Choroid plexus epithelial cell (primary cell): Measurements from ENCODE around the gene STAC2.

Source experiments
- DNase-seq: peaks from one replicate; pipeline ENCODE4 v3.0.0-alpha.2; 2010; ENCODE audit warnings: low read depth
- H3K4me3 ChIP-seq: 2 replicates; pipeline ENCODE4 v1.5.1; 2011; ENCODE audit warnings: low read depth, mild to moderate bottlenecking, control low read depth, low read length, moderate library complexity
- CTCF ChIP-seq: conservative IDR thresholded peaks from 2 replicates; pipeline ENCODE4 v1.5.1; 2011; ENCODE audit warnings: low read depth, mild to moderate bottlenecking, control low read depth, inconsistent platforms, low read length, moderate library complexity

The STAC2 gene

DNA sequence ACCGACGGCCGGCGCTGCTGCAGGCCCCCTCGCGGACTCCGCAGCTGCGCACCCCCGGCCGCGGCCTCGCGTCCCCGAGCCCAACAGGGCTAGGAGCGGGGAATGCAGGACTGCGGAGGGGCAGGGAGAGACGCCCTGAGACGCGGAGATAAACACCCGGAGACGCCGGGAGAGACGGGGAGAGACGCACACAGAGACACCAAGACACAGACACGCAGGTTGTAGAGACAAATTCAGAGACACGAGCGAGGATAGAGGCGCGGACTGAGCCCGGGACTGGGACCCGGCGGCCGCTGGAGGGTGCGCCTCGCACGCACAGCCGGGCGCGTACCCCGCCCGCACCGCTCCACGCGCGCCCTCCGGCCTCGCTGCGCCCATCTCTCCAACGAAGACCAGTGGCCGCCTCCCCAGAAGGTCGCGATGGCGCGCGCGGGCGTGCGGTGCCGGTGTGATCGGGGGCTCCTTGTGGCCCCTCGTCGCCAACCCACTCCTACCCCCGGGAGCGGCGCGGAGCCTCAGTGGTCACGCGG lies 902 bp downstream of the STAC2 start:
- DNase-seq: no peak
- no peak for TF ChIP-seq CTCF
- H3K4me3 ChIP-seq: no peak overlapping the region

GRCh38 chr17:39223907-39224777 lies 1.6 kb downstream of the STAC2 start:
- TF ChIP-seq CTCF: no peak
- H3K4me3 ChIP-seq: no peak overlapping the region
- no peak for DNase-seq

DNA sequence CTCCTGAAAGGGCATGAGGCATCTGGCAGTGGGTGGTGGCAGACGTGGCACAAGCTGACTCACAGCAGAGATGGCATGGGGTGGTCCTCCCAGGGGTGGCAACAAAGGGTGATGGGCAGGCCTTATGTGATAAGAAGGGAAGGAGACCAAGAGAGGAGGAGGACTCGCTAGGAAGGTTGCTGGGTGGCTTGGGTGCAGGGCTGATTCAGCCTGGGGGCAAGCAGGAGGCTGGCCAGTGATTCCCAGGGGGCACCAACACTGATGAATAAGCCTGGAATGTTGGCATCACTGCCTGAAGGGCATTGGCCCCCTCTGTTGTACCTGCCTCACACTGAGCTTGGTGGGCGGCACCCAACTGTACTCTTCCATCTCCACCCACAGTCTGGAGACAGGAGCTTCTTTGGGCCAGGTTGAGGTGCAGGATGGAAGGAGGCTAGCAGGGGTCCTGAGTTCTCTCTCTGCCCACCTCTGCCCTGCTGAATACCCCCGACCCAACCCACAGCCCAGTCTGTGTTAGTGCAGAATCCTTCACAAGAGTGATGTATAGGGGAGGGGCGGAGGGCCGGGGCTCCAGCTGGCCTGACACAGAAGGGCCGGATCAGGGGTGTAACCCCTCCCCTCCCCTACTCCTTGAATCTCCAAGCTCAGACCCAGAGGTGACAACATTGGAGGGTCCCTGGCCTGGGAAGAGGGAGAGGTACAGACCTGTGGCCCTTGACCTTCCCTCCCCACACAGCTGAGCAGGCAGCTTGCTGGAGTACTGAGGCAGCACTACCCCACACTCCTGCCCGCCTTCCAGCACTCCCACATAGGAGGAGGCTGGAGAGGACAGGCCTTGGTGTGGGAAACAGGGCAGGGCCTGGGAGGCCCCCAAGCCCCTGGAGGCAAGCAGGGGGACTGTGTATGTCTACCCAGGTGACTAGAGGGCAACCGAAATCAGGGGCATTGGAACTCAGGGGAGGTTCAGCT lies 2.6 kb downstream of the STAC2 start:
- TF ChIP-seq CTCF: no peak
- no peak overlapping the region for H3K4me3 ChIP-seq

GRCh38 chr17:39222151-39222550 lies 3.6 kb downstream of the STAC2 start:
- DNase-seq: no peak
- no peak for TF ChIP-seq CTCF
- H3K4me3 ChIP-seq: no peak overlapping the region

More for the DNA sequence above, 2.6 kb downstream of the STAC2 start:
- no peak for DNase-seq

DNA sequence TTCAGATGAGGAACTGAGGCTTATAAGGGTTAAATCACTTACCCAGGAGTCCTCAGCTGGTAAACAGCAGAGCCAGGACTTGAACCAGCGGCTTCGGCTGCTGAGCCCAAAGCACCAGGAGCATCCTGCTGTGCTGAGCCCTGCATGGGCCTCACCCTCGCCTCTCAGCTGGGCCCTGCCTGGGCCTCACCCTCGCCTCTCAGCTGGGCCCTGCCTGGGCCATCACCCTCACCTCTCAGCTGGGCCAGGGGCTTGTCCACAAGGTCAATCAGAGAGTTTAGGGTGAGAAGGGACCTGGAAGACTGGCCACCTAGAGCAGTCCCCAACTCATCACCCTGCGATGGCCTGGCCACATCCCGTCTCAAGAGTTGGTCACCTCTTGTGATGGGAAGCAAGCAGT lies 4.2 kb downstream of the STAC2 start:
- TF ChIP-seq CTCF: no peak
- no peak for DNase-seq

DNA sequence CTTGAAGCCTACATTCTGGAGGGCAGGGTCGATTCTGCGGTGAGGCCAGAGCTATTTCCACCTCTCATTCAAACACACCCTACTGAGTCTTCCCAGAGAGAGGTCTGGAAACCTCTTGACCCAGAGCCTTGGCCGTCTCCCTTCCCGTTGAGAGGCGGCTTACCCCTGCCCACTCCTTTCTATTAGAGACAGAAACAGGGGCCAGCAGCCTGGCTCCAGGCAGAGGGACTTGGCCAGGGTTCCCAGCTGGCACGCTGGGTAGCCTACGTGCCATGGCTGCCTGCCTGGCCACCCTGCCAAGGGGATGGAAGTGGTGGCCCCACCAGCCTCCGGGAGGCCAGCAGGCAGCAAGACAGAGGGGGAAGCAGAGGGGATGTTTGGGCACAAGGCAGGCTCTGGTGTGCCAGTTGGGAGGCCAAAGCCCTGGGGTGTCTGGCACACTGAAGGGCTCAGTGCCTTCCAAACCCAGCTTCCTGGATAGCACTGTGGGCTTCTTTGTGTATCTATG lies 6.0 kb downstream of the STAC2 start:
- H3K4me3 ChIP-seq: no peak overlapping the region
- no peak for DNase-seq
- no peak for TF ChIP-seq CTCF

More for the DNA sequence above, 4.2 kb downstream of the STAC2 start:
- H3K4me3 ChIP-seq: no peak overlapping the region
